Inferior parietal cortex (tissue), 1 donor: ENCODE data around the gene KLF6.

ENCODE experiments used
- DNase-seq: peaks from one replicate; pipeline ENCODE4 v3.0.0-alpha.2; 2016; ENCODE audit errors: extremely low spot score

KLF6 gene

GRCh38 chr10:3784510-3785250 is at the start of gene KLF6:
Gene KLF6, minus strand, starts transcription at chr10:3785209. Its CDS starts 195 bp downstream, at chr10:3785014.
- no peak for DNase-seq

- DNase-seq: no peak
Measured at GRCh38 chr10:3834404-3834803, 49.4 kb upstream of the KLF6 start.

DNA sequence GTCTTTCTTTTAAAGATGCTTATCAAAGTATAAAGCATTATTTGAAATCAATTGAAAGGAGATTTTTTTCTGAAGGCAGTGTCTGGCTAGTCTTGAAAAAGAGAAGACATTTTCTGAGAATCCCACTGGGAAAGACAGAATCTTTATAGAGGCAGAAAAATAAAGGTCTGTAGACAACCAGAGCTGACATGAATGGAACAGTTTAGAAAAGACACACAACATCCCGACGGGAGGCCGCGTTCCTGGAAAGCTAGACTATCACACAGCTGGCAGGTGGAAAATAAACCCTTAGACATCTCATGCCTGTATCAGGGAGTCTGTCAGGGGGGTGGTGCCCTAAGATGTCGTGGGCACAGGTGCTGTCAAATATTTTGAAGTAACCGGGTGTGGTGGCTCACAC is 48.0 kb upstream of the KLF6 start:
- no peak for DNase-seq

DNA sequence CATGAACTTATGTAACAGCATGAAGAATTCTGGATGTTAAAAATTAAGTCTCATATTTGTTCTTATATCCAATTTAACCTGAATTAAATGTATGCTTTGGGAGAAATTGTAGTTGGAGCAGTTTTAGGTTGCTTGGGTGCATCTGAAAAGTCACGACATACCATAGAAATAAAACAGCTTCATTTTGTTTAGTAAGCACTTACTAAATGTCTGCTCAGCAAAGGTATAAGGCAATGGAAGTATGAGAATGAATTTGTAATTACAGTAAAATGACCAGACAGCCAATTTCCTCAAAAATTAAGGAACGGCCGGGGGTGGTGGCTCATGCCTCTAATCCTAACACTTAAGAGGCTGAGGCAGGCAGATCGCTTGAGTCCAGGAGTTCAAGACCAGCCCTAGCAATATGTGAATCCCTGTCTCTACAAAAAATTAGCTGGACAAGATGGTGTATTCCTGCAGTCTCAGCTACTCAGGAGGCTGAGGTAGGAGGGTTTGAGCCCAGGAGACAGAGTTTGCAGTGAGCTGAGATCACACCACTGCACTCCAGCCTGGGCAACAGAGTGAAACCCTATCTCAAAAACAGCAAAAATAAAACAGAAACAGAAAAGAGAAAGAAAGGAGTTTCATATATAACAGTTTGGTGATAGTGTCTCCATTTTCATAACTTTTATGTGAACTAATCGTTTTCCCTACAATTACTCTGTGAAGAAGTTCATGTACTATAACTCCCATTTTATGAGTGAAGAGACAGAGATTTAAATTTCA is 47.2 kb upstream of the KLF6 start:
- DNase-seq: no peak

DNA sequence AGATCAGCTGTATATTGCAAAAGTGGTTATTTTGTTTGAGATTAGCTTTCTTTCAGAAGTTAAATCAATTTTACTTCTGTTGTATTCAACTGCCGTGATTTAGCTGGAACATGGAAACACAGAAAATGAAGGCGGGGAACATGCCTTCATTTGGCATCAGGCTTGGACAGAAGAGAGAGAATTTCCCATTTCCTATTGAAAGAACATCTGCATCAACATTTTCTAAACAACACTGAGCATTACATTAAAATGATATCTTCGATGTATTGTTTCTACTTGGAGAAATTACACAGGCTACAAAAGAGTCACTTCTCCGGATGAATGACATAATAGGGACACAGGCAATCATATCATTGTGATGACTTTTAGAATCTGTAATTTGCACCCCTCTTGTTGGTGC is 46.6 kb upstream of the KLF6 start:
- no peak for DNase-seq

- no peak for DNase-seq
Measured at GRCh38 chr10:3830946-3831345, 45.9 kb upstream of the KLF6 start.

DNA sequence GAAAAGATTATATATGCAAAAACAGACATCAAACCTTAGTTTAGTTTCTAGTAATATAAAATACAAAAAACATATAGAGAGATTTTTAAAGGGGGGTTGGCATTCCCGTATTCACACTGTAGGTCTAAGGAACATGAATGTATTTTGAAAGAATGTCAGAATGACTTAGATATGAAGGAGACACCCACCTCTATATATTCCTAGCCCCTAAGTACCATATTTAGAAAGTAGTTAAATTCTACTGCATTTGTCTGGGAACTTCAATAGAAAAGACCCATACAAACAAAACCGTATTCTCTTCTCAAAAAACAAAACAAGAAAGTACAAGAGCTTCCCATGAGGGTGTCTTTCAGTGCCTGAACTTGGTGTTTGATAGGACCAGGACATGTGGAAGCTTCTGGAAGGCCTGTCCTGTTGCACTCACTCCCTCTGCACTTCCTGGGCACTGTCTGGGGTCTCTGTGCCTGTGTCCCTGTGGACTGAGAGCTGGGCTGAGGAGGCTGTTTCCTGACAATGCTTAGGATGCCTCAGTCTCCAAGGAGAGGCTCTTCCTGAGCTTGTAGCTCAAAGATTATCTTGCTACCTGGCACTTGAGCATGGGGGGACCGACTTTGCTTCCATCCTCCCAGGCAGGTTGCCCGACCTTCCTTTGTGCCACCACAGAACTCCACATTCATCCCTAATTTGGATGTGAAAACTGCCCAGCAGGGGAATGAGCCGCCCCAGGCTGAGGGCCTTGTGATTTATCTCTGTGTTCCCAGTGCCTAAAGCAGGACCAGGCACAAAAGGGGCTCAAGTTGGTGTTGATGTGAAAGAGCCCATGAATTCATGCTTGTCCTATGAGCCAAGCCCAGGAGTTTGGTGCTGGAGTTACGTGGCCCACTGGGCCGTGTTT is 44.4 kb upstream of the KLF6 start:
- DNase-seq: no peak

GRCh38 chr10:3828404-3829155 is 43.6 kb upstream of the KLF6 start:
- DNase-seq: peak; percentile 58

DNA sequence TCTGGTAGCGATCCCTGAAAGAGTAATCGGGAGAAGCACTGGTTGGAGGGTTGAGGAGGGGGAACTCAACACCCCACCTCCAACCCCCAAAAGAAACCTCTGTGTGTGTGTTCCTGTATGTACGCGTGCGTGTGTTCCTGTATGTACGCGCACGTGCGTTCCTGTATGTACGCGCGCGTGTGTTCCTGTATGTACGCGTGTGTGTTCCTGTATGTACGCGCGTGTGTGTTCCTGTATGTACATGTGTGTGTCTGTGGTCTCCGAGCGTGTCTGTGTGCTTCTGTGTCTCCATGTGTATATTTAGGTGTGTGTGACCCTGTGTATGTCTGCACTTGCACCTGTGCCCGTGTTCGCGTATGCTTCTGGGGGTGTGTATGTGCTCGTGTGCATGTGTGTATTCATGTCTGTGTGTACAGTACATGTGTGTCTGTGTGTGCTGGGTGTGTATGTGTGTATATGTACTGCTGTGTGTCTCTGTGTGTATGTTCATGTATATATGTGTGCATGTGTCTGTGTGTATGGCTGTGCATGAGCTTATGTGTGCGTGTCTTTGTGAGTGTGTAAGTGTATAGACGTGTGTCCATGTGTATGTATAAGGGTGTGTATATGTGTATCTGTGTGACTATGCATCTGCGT is 42.9 kb upstream of the KLF6 start:
- no peak for DNase-seq

- DNase-seq: no peak
Measured at GRCh38 chr10:3827266-3827665, 42.3 kb upstream of the KLF6 start.

- no peak for DNase-seq
Measured at GRCh38 chr10:3825862-3826351, 40.9 kb upstream of the KLF6 start.

GRCh38 chr10:3825244-3825643 is 40.2 kb upstream of the KLF6 start:
- DNase-seq: no peak

GRCh38 chr10:3822541-3823330 is 37.7 kb upstream of the KLF6 start:
- DNase-seq: no peak

DNA sequence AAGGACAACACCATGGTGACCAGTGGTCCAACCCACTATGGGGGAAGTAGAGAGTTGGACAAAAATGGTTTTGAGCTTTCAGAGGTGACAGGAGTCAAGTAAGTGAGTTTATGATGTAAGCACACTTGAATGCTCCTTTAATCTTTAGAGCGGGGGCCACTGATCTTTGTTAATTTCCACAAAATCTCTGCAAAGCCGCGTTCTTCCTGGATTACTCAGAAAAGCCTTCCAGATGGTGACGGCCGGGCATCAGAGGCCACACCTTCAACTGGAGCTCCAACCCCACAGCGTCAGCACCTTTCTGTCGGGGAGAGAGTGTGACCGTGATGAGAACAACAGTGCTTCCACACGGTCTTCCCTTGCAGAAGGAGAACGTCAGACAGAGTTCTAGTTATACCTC is 35.2 kb upstream of the KLF6 start:
- DNase-seq: no peak

DNA sequence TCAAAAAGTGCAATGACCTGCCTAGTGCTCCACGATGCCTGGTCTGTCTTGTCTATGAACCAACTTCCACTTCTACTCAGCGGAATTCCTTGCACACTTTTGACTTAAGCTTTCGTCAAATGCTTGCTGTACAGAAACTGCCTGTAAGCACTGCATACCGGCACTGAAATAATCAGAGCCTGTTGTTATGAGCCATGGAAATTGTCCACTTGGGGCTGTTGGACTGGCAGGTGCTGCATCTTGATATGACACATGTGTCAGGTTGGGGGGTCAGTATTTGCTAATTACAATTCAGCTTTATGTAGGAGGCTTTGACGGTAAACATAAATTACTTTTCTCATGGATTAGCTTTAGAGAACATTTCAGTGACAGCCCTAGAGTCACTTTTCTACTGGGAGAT is 32.0 kb upstream of the KLF6 start:
- DNase-seq: no peak

DNA sequence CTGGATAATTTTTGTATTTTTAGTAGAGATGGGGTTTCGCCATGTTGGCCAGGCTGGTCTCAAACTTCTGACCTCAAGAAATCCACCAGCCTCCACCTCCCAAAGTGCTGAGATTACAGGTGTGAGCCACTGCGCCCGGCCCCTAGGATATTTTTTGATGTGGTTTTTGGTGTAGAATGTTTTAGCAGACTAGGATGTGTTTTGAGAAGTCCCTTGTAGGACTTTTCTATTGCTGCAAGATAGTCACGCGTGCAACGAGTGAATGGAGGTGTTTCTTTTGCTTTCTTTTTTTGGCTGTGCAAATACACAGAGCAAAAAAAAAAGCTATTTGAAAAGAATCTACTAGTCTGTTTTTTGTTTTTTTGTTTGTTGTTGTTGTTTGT is 29.8 kb upstream of the KLF6 start:
- DNase-seq: no peak

DNA sequence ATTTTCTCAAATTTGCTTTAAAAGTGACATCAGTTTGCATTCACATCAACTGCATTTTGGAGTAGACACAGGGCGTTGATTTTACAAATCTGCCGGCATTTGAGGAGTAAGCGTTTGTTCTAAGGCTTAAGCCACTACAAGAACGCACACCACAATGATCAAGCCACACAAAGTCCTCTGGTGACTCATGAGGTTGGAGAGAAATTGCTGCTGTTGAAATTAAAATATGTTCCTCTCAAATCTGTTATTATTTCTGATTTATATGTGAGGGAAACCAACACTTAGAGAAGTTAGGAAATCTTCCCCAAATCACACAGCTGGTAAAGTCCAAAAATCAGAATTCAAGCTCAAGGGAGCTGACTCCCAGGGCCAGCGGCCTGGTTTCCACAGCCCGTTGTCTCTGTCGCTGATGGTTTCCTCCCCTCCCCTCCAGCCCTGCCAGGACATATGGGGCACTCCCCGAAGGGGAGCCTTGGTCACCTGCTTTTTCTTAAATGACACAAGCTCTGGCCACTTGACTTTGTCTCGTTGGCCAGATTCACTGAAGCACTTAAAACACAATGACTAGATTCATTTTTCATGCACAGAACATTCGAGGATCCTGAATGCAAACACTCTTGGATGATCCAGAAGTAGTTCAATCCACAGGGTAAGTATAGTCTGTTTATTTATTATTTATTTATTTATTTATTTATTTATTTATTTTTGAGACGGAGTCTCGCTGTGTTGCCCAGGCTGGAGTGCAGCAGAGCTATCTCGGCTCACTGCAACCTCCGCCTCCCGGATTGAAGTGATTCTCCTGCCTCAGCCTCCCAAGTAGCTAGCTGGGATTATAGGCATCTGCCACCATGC is 29.2 kb upstream of the KLF6 start:
- no peak for DNase-seq

DNA sequence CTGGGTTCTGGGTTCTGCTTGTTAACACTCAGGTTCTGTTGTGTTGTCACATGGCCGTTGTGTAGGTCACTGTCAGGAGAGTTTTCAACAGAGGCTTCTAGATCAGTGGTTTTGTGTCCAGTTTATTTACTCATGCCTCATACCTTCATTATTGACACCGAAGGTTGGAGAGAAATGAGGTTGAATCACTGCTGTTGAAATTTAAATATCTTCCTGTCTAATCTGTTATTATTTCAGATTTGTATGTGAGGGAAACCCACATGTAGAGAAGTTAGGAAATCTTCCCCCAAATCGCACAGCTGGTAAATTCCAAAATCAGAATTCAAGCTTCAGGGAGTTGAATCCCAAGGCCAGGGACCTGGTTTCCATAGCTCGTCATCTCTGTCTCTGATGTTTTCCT is 28.3 kb upstream of the KLF6 start:
- no peak for DNase-seq

GRCh38 chr10:3812141-3812540 is 27.1 kb upstream of the KLF6 start:
- DNase-seq: no peak
